Gastrocnemius medialis (tissue), 4 donors: ENCODE results near the gene TECPR2. TPM values are rescaled to one million over a fixed set of nuclear protein-coding genes. Genes with fewer than 3 reads are reported as not detected.

Experiments
- ATAC-seq, 2 donors: fragments of 150-250 bp; one replicate each; pipeline ENCODE4 v1.9.1; 2016
- DNase-seq, 2 donors: peaks; one replicate each; pipeline ENCODE4 v3.0.0-alpha.2; 2019
- H3K27ac ChIP-seq, 4 donors: fragments of 200-600 bp; sonication (generic); 1 replicate in 1 of 4; 2 replicates in 3 of 4; pipeline ENCODE4 v1.5.1; 2016 to 2018; ENCODE audit warnings: mild to moderate bottlenecking in 2 of 4, moderate library complexity in 1 of 4
- H3K27me3 ChIP-seq, 3 donors: fragments of 200-600 bp; sonication (generic) in 2 of 3; 1 replicate in 1 of 3; 2 replicates in 2 of 3; pipeline versions ENCODE4 v1.5.1 to v1.6.0; 2016 to 2019; ENCODE audit warnings: mild to moderate bottlenecking in 1 of 3, moderate library complexity in 1 of 3
- H3K36me3 ChIP-seq, 2 donors: fragments of 200-600 bp; sonication (generic) in 1 of 2; one replicate each; pipeline ENCODE4 v1.5.1; 2017 to 2018
- H3K4me1 ChIP-seq, 2 donors: fragments of 200-600 bp; sonication (generic) in 1 of 2; one replicate each; pipeline ENCODE4 v1.5.1; 2016 to 2017; ENCODE audit warnings: mild to moderate bottlenecking in 2 of 2
- H3K4me3 ChIP-seq, 4 donors: fragments of 200-600 bp; sonication (generic) in 3 of 4; 1 replicate in 1 of 4; 2 replicates in 3 of 4; pipeline ENCODE4 v1.5.1; 2016 to 2019; ENCODE audit warnings: mild to moderate bottlenecking in 2 of 4
- H3K9me3 ChIP-seq, 3 donors: fragments of 200-600 bp; sonication (generic) in 2 of 3; 1 replicate in 1 of 3; 2 replicates in 2 of 3; pipeline ENCODE4 v1.5.1; 2016 to 2019
- CTCF ChIP-seq, 5 experiments: fragments of 450-650 bp in 3 of 5; fragments of 200-600 bp in 2 of 5; sonication (generic) in 2 of 5; IDR thresholded peaks in 4 of 5; conservative IDR thresholded peaks in 1 of 5; 1 replicate in 4 of 5; 2 replicates in 1 of 5; pipeline ENCODE4 v1.5.1; 2016 to 2019; ENCODE audit warnings: antibody characterized with exemption in 5 of 5, mild to moderate bottlenecking in 3 of 5, moderate library complexity in 3 of 5
- POLR2A ChIP-seq, 2 donors: fragments of 450-650 bp; IDR thresholded peaks; one replicate each; pipeline ENCODE4 v1.6.1; 2017; ENCODE audit warnings: antibody characterized with exemption in 2 of 2, mild to moderate bottlenecking in 2 of 2, moderate library complexity in 2 of 2
- in situ Hi-C, 4 donors: fragments of 200-750 bp; cut with MboI; loops; one replicate each; pipeline versions ENCODE4 v1.15.0 to v1.8.0; 2017; ENCODE audit warnings: low sequenced_read_pairs in 4 of 4
- intact Hi-C: fragments of 100-400 bp; cut with DNase I; formaldehyde crosslinking; loops from one replicate; pipeline ENCODE4 v1.15.1; 2023; ENCODE audit warnings: low total_unique reads
- total RNA-seq, 4 donors: library from RNA; depleted of rRNA; stranded (reverse); fragments of >200 nt; gene quantifications; one replicate each; pipeline versions ENCODE4 v1.1.0 to v1.2.3, GENCODE V29; 2016

The TECPR2 gene
- total RNA-seq, 4 donors from 2014 or later: 10.0 to 45.0 (median 20.2) TPM

- TF ChIP-seq CTCF (IDR thresholded peaks at IDR 0.05 in 4 of 5, conservative IDR thresholded peaks at IDR 0.05 in 1 of 5) (peak; percentile 94 to 97 (median 95)), POLR2A (IDR thresholded peaks at IDR 0.05) (peak in 1 of 2 donors; percentile 16)
- Histone ChIP-seq H3K4me1 (peaks cover 11 to 12% of the 10 kb centered on the region in 2 donors), H3K27me3 (no peaks in the 10 kb centered on the region), H3K9me3 (no peaks in the 10 kb centered on the region), H3K27ac (peak overlapping the region; percentile 68 to 78 (median 75)), H3K36me3 (no peaks in the 10 kb centered on the region), H3K4me3 (peak overlapping the region; percentile 69 to 77 (median 72))
- intact Hi-C loops (loop anchor here (2.0 to 10.0 kb wide), 2 partner anchors 68 to 390 kb away; partner anchors contain the start of gene RCOR1), in situ Hi-C loops (loop anchor here in 1 of 4 donors (25.0 kb wide), 1 partner anchor 212 kb away; the partner anchor contains the start of genes MOK and ZNF839)
- peak; percentile 93 to 96 for DNase-seq
- peak; percentile 94 to 95 for ATAC-seq
These were observed 161.9 kb downstream of the TECPR2 start for GRCh38 chr14:102524451-102525218.

GRCh38 chr14:102525219-102525928 lies 162.6 kb downstream of the TECPR2 start:
- peak overlapping the region; percentile 68 to 78 (median 75) for H3K27ac ChIP-seq
- H3K9me3 ChIP-seq: no peaks in the 10 kb centered on the region
- no peak for TF ChIP-seq CTCF (IDR thresholded peaks at IDR 0.05 in 4 of 5, conservative IDR thresholded peaks at IDR 0.05 in 1 of 5)
- TF ChIP-seq POLR2A (IDR thresholded peaks at IDR 0.05): no peak
- H3K4me3 ChIP-seq: peak overlapping the region; percentile 69 to 77 (median 72)
- ATAC-seq (peak; percentile 18 to 23), DNase-seq (no peak)
- in situ Hi-C loops (no loop called here), intact Hi-C loops (loop anchor here (2.0 to 10.0 kb wide), 2 partner anchors 67 to 389 kb away; partner anchors contain the start of gene RCOR1)
- H3K27me3 ChIP-seq: no peaks in the 10 kb centered on the region
- H3K4me1 ChIP-seq: peaks cover 11 to 12% of the 10 kb centered on the region in 2 donors
- no peaks in the 10 kb centered on the region for H3K36me3 ChIP-seq

DNA sequence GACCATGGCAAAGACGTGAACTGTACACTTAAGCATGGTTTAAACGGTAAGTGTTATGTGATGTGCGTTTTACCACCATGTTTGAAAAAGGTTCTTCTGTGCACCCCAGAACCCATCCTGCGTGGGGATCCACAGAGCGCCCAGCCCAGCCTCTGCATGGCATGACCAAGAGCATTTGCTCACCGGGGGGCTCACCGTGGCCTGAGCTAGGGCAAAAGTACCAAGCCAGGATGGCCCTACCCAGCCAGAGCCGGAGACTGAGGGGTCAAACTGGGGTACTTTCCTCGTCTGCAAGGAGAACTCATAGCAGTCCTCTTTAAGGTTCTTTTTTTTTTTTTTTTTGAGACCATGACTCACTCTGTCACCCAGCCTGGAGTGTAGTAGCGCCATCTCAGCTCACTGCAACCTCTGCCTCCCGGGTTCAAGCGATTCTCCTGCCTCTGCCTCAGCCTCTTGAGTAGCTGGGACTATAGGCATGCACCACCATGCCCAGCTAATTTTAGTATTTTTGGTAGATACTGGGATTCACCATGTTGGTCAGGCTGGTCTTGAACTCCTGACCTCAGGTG lies 163.3 kb downstream of the TECPR2 start:
- Histone ChIP-seq H3K36me3 (no peaks in the 10 kb centered on the region), H3K9me3 (no peaks in the 10 kb centered on the region), H3K27ac (peak overlapping the region in 1 of 4 donors; percentile 78), H3K27me3 (no peaks in the 10 kb centered on the region), H3K4me1 (peaks cover 11 to 12% of the 10 kb centered on the region in 2 donors), H3K4me3 (no peak overlapping the region)
- DNase-seq: no peak
- no peak for ATAC-seq
- TF ChIP-seq CTCF (IDR thresholded peaks at IDR 0.05 in 4 of 5, conservative IDR thresholded peaks at IDR 0.05 in 1 of 5) (no peak), POLR2A (IDR thresholded peaks at IDR 0.05) (no peak)
- in situ Hi-C loops (no loop called here), intact Hi-C loops (loop anchor here (2.0 to 10.0 kb wide), 2 partner anchors 67 to 389 kb away; partner anchors contain the start of gene RCOR1)

DNA sequence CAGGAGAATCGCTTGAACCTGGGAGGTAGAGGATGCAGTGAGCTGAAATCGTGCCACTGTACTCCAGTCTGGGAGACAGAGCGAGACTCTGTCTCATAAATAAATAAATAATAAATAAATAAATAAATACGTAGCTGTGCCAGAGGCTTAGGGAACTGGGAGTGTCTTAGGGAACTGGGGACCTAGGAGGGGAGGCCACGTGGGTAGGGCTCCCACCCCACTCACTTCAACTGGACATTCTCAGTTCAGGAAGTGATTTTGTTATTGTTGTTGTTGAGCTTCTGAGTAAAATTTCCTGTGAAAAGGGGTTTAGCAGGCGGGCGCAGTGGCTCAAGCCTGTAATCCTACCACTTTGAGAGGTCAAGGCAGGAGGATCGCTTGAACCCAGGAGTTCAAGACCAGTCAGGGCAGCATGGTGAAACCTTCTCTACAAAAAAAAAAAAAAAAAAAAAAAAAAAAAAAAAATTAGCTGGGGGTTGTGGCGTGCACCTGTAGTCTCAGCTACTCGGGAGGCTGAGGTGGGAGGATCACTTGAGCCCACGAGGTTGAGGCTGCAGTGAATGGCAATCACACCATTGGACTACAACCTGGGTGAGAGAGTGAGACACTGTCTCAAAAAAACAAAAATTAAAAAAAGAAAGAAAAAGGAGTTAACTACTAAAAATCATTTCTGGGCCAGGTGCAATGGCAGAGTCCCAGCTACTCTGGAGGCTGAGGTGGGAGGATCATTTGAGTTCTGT lies 165.9 kb downstream of the TECPR2 start:
- no peaks in the 10 kb centered on the region for H3K9me3 ChIP-seq
- in situ Hi-C loops (no loop called here), intact Hi-C loops (loop anchor here (10.0 kb wide), 1 partner anchor 386 kb away; no protein-coding TSS in a partner anchor)
- H3K4me3 ChIP-seq: no peak overlapping the region
- peaks cover 11 to 12% of the 10 kb centered on the region in 2 donors for H3K4me1 ChIP-seq
- no peaks in the 10 kb centered on the region for H3K27me3 ChIP-seq
- ATAC-seq: no peak
- H3K27ac ChIP-seq: no peak overlapping the region
- TF ChIP-seq POLR2A (IDR thresholded peaks at IDR 0.05): no peak
- TF ChIP-seq CTCF (IDR thresholded peaks at IDR 0.05 in 4 of 5, conservative IDR thresholded peaks at IDR 0.05 in 1 of 5): no peak
- no peaks in the 10 kb centered on the region for H3K36me3 ChIP-seq
- DNase-seq: no peak
